Panc1 (cell line): ENCODE data around the gene SPTBN1. TPM values are rescaled to one million over a fixed set of nuclear protein-coding genes. Genes with fewer than 3 reads are reported as not detected.

Experiments used
- ATAC-seq: fragments of 200-7000 bp; cut with Tn5 transposase; 2 replicates; pipeline ENCODE4 v1.9.1; 2020; ENCODE audit warnings: mild to moderate bottlenecking, moderate library complexity
- BruUV-seq: library from RNA; stranded (reverse); fragments of 400-500 nt; replicated peaks from 2 replicates; lab custom pipeline; 2021; lab: Mats Ljungman, UMichigan
- CTCF ChIA-PET: fragments of 300-600 bp; sonication (Branson Sonifier 250); formaldehyde crosslinking; loops from one replicate; lab custom pipeline; 2022; ENCODE audit warnings: antibody characterized with exemption; lab: Charles Lee
- POLR2A ChIA-PET: fragments of 300-600 bp; sonication (Branson Sonifier 250); formaldehyde crosslinking; loops from one replicate; lab custom pipeline; 2022; ENCODE audit warnings: antibody characterized with exemption; lab: Charles Lee
- DNase-seq: peaks from one replicate; pipeline ENCODE4 v3.0.0-alpha.2; 2010; ENCODE audit warnings: low read depth, low spot score
- H3K27ac ChIP-seq: 2 replicates; pipeline ENCODE4 v1.5.1; 2011; ENCODE audit warnings: mild to moderate bottlenecking, low read length, inconsistent platforms
- H3K27me3 ChIP-seq: fragments of 200-500 bp; sonication (Bioruptor generic); 2 replicates; pipeline ENCODE4 v1.6.0; 2014; ENCODE audit warnings: low read length, inconsistent platforms; ENCODE audit not compliant: control insufficient read depth, insufficient read depth
- H3K36me3 ChIP-seq: fragments of 200-500 bp; sonication (Bioruptor generic); 2 replicates; pipeline ENCODE4 v1.5.1; 2014; ENCODE audit warnings: inconsistent platforms, mild to moderate bottlenecking, low read length, moderate library complexity; ENCODE audit not compliant: control insufficient read depth, insufficient read depth
- H3K4me1 ChIP-seq: 2 replicates; pipeline ENCODE4 v1.5.1; 2011; ENCODE audit warnings: inconsistent platforms, mild to moderate bottlenecking, low read length, moderate library complexity; ENCODE audit not compliant: control insufficient read depth, insufficient read depth
- H3K4me3 ChIP-seq, 2 experiments: 2 replicates each; pipeline ENCODE4 v1.5.1; 2011 to 2012; ENCODE audit warnings: low read depth in 2 of 2, low read length in 2 of 2, mild to moderate bottlenecking in 2 of 2, inconsistent platforms in 1 of 2, moderate library complexity in 1 of 2
- H3K9me3 ChIP-seq: fragments of 200-500 bp; sonication (Bioruptor generic); 2 replicates; pipeline ENCODE4 v1.5.1; 2014; ENCODE audit warnings: low read depth, mild to moderate bottlenecking, inconsistent platforms, low read length, moderate library complexity; ENCODE audit not compliant: control insufficient read depth, insufficient read depth
- CTCF ChIP-seq: fragments of 450-650 bp; IDR thresholded peaks from 2 replicates; pipeline ENCODE4 v1.5.1; 2017; ENCODE audit warnings: mild to moderate bottlenecking
- POLR2AphosphoS5 ChIP-seq: IDR thresholded peaks from 2 replicates; pipeline ENCODE4 v1.6.1; 2012; ENCODE audit warnings: mild to moderate bottlenecking, low read depth, low read length, moderate library complexity
- REST ChIP-seq, 2 experiments: IDR thresholded peaks; 2 replicates each; pipeline ENCODE4 v1.6.1; 2011 to 2012; ENCODE audit warnings: low read depth in 2 of 2, control low read depth in 1 of 2, low read length in 1 of 2, mild to moderate bottlenecking in 1 of 2, moderate library complexity in 1 of 2; ENCODE audit not compliant: insufficient read depth in 1 of 2
- SIN3A ChIP-seq: IDR thresholded peaks from 2 replicates; pipeline ENCODE4 v1.6.1; 2012; ENCODE audit warnings: low read depth, mild to moderate bottlenecking, low read length, moderate library complexity, borderline replicate concordance; ENCODE audit not compliant: insufficient read depth
- TCF7L2 ChIP-seq: IDR thresholded peaks from 2 replicates; pipeline ENCODE4 v1.6.1; 2011; ENCODE audit warnings: mild to moderate bottlenecking, low read depth, low read length, inconsistent platforms
- in situ Hi-C: cut with HindIII; loops from 2 replicates; pipeline ENCODE4 v1.10.0; 2016; ENCODE audit warnings: low sequenced_read_pairs, low pct_unique_long_range_greater_than_20kb
- intact Hi-C: fragments of 100-400 bp; cut with micrococcal nuclease; formaldehyde crosslinking; loops from one replicate; pipeline ENCODE4 v1.10.0; 2022; ENCODE audit not compliant: unreplicated experiment
- total RNA-seq: library from RNA; stranded (reverse); gene quantifications from one replicate; pipeline ENCODE4 v1.2.1, GENCODE V29; 2021; ENCODE audit not compliant: unreplicated experiment

Gene SPTBN1
- total RNA-seq, 1 experiment from 2014 or later, result 169 TPM

GRCh38 chr2:54434711-54435110, 21.4 kb upstream of the SPTBN1 start:
- ATAC-seq, result no peak
- no peaks in the 10 kb centered on the region for H3K36me3 ChIP-seq
- no peaks in the 10 kb centered on the region for H3K4me1 ChIP-seq
- no peaks in the 10 kb centered on the region for H3K9me3 ChIP-seq
- intact Hi-C loops, result no loop called here
- no peak for DNase-seq
- in situ Hi-C loops, result no loop called here
- TF ChIP-seq REST (IDR thresholded peaks at IDR 0.05; ENCODE audit: insufficient read depth in 1 of 2, low read depth in 2 of 2, low read length in 1 of 2) (no peak), POLR2AphosphoS5 (no peak)
- no peak overlapping the region for H3K4me3 ChIP-seq
- BruUV-seq, result no TSS peak
- H3K27me3 ChIP-seq, result no peaks in the 10 kb centered on the region; the same call in 1 of the 2 replicates
- ChIA-PET POLR2A (no interaction called here), CTCF (no interaction called here)
- H3K27ac ChIP-seq, result no peak overlapping the region

GRCh38 chr2:54435325-54436226, 20.6 kb upstream of the SPTBN1 start:
- POLR2A ChIA-PET, result no interaction called here
- Histone ChIP-seq H3K27me3 (no peaks in the 10 kb centered on the region; the same call in 1 of the 2 replicates), H3K4me3 (no peak overlapping the region), H3K36me3 (no peaks in the 10 kb centered on the region), H3K9me3 (no peaks in the 10 kb centered on the region), H3K27ac (no peak overlapping the region), H3K4me1 (no peaks in the 10 kb centered on the region)
- in situ Hi-C loops (no loop called here), intact Hi-C loops (no loop called here)
- ATAC-seq (no peak), DNase-seq (no peak)
- TF ChIP-seq SIN3A, result no peak
- no peak for TF ChIP-seq POLR2AphosphoS5
- TF ChIP-seq REST (IDR thresholded peaks at IDR 0.05; ENCODE audit: insufficient read depth in 1 of 2, low read depth in 2 of 2, low read length in 1 of 2), result no peak
- TF ChIP-seq CTCF, result no peak
- TF ChIP-seq TCF7L2, result no peak
- CTCF ChIA-PET, result no interaction called here
- BruUV-seq, result no TSS peak
